ENCODE data around the gene PDCD7.

- TF ChIP-seq FOXJ3 (CRISPR knock-in tag; IDR thresholded peaks at IDR 0.05; ENCODE audit: borderline replicate concordance) (no peak), ZNF263 (CRISPR knock-in tag; IDR thresholded peaks at IDR 0.05; ENCODE audit: low read depth) (no peak), CDX4 (CRISPR knock-in tag; IDR thresholded peaks at IDR 0.05; ENCODE audit: borderline replicate concordance) (no peak), CREB1 (CRISPR knock-in tag; IDR thresholded peaks at IDR 0.05) (no peak), TEAD1 (CRISPR knock-in tag; IDR thresholded peaks at IDR 0.05) (no peak), MXD4 (CRISPR knock-in tag; IDR thresholded peaks at IDR 0.05; ENCODE audit: borderline replicate concordance) (no peak), KAT7 (CRISPR knock-in tag; IDR thresholded peaks at IDR 0.05; ENCODE audit: borderline replicate concordance) (no peak), JAZF1 (CRISPR knock-in tag; IDR thresholded peaks at IDR 0.05) (no peak), NFE2L1 (CRISPR knock-in tag; IDR thresholded peaks at IDR 0.05) (no peak), CREM (CRISPR knock-in tag; IDR thresholded peaks at IDR 0.05) (no peak), MAX (CRISPR knock-in tag; IDR thresholded peaks at IDR 0.05) (no peak)
- TF ChIP-seq, protein P1, sequence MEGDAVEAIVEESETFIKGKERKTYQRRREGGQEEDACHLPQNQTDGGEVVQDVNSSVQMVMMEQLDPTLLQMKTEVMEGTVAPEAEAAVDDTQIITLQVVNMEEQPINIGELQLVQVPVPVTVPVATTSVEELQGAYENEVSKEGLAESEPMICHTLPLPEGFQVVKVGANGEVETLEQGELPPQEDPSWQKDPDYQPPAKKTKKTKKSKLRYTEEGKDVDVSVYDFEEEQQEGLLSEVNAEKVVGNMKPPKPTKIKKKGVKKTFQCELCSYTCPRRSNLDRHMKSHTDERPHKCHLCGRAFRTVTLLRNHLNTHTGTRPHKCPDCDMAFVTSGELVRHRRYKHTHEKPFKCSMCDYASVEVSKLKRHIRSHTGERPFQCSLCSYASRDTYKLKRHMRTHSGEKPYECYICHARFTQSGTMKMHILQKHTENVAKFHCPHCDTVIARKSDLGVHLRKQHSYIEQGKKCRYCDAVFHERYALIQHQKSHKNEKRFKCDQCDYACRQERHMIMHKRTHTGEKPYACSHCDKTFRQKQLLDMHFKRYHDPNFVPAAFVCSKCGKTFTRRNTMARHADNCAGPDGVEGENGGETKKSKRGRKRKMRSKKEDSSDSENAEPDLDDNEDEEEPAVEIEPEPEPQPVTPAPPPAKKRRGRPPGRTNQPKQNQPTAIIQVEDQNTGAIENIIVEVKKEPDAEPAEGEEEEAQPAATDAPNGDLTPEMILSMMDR (IDR thresholded peaks at IDR 0.05) = no peak
- TF ChIP-seq, protein P2, sequence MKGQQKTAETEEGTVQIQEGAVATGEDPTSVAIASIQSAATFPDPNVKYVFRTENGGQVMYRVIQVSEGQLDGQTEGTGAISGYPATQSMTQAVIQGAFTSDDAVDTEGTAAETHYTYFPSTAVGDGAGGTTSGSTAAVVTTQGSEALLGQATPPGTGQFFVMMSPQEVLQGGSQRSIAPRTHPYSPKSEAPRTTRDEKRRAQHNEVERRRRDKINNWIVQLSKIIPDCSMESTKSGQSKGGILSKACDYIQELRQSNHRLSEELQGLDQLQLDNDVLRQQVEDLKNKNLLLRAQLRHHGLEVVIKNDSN (CRISPR knock-in tag; IDR thresholded peaks at IDR 0.05) = no peak
Observed at GRCh38 chr15:65146438-65146837, 12.8 kb upstream of the PDCD7 start.
